ENCODE measurements around the gene CSF1.
"Not testable (repeated sequence)": the region's sequence is repeated elsewhere in the genome, so short reads cannot be mapped to it uniquely, and the experiment has no call there.

CSF1 gene

GRCh38 chr1:109878531-109879104 lies 32.0 kb upstream of the CSF1 start:
- TF ChIP-seq ZFX (IDR thresholded peaks at IDR 0.05) = no peak
- TF ChIP-seq CTCF (conservative IDR thresholded peaks at IDR 0.05) = no peak
- no peak overlapping the region for H3K27ac ChIP-seq

GRCh38 chr1:109879371-109879770 lies 31.3 kb upstream of the CSF1 start:
- H3K27ac ChIP-seq = not testable (repeated sequence)

DNA sequence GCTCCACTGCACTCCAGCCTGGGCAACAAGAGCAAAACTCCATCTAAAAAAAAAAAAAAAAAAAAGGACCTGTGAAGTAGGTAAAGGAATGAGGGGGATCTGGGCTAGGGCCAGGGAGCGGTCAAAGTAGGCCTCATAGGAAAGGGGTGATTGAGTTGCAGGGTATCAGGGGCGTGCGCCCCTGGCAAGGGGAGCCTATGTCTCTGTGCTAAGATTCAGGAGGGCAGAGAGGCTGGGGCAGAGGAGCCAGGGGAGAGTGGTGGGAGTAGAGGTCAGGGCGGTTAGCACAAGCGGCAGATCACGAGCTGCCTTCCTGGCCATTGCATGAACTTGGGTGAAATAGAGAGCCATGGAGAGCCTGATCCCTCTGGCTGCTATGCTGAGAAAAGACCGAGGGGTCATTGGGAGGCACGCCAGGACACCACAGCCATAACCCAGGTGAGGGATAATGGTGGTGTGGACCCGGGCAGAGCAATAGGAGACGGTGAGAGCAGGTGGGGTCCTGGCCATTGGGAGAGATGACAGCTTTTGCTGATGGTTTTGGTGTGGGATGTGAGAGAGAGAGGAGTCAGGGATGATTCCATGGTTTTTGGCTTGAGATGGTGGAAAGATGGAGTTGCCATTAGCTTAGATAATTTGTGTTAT lies 30.6 kb upstream of the CSF1 start:
- H3K27ac ChIP-seq = no peak overlapping the region
- TF ChIP-seq ZFX (IDR thresholded peaks at IDR 0.05) = no peak
- TF ChIP-seq CTCF (conservative IDR thresholded peaks at IDR 0.05) = no peak

GRCh38 chr1:109880971-109881894 lies 29.4 kb upstream of the CSF1 start:
- H3K27ac ChIP-seq = no peak overlapping the region
- TF ChIP-seq CTCF (conservative IDR thresholded peaks at IDR 0.05) (no peak), ZFX (IDR thresholded peaks at IDR 0.05) (no peak)

DNA sequence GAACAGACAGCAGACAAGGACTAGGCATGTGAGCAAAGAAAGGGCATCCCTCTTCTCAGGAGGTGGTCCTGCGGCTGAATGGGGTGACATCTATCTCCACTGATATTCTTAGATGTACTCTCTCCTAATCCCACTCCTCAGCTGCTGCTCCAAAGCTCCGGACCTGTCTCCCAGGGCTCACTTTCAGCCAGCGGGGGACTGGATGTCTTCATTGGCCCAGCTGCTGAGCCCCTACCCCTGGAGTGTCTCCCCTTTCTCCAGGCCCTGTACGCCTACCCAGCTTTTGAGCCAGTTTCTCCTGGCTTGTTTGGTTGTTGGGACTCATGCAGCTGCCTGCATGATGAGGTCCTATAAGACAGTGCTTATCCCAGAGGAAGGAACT lies 28.8 kb upstream of the CSF1 start:
- no peak for TF ChIP-seq ZFX (IDR thresholded peaks at IDR 0.05)
- TF ChIP-seq CTCF (conservative IDR thresholded peaks at IDR 0.05) = no peak
- no peak overlapping the region for H3K27ac ChIP-seq

- no peak overlapping the region for H3K27ac ChIP-seq
- TF ChIP-seq ZFX (IDR thresholded peaks at IDR 0.05) (no peak), CTCF (conservative IDR thresholded peaks at IDR 0.05) (no peak)
Measured at GRCh38 chr1:109882288-109883245, 28.1 kb upstream of the CSF1 start.

GRCh38 chr1:109883248-109883955 lies 27.2 kb upstream of the CSF1 start:
- H3K27ac ChIP-seq = no peak overlapping the region
- no peak for TF ChIP-seq CTCF (conservative IDR thresholded peaks at IDR 0.05)
- no peak for TF ChIP-seq ZFX (IDR thresholded peaks at IDR 0.05)
